Measurements from ENCODE around the gene DMD. TPM values are rescaled to one million over a fixed set of nuclear protein-coding genes. Genes with fewer than 3 reads are reported as not detected.

Gene DMD
- total RNA-seq, 1 donor from 2014 or later, result 32.2 TPM

DNA sequence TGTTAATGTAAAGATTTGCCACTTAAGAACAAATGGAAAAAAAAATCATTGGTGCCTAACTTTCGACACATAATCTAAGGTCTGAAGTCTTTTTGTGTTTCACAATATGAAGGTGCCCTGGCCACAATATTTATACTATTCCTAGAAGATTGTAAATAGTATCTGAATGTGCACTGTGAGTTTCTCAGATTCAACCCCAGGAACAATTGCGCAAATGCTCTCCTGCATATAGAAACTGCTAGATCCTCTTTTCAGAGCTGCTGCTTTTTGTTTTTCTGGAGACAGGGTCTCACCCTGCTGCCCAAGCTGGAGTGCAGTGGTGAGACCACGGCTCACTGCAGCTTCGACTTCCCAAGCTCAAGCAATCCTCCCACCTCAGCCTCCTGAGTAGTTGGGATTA is 1659.4 kb downstream of the DMD start:
- ATAC-seq (no peak), DNase-seq (ENCODE audit: low spot score) (no peak)

DNA sequence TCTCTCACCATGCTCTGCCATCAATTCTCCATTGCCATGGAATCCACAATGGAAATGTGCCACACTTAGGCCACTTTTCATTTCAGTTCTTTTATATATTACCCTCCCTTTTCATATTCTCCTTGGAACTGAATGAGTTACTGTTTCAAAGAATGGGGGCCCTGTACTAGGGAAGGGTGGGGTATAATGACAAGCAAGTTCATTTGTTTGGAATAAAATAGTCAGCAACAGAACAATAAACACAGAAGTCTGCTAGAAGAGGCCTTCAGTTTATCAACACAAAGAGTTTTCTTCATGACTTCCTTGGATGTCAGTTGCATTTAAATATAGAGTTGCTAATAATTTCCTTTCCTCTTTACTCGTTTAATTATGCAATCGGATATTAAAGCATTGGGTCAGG is 1661.2 kb downstream of the DMD start:
- no peak for ATAC-seq

DNA sequence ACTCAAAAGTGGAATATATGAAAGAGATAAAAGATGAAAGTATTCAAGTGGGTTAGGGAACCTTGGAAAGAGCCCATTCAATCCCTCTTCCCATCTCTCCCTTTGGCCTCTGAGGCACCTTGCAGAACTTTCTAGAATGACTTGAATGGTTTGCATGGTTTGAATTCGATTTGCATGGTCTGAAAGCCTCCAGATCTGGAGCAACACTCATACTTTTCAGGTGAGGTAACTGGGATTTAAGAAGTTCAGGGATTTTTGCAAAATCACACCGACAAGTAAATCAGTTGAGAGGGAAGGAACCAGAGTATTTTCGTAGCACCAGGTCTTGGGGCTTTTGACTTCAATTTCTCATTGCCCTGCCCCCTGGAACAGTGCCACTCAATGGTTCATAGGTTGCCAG is 1663.5 kb downstream of the DMD start:
- ATAC-seq (no peak), DNase-seq (ENCODE audit: low spot score) (peak; percentile 38)

More for the DNA sequence above, 1661.2 kb downstream of the DMD start:
- no peak for DNase-seq (ENCODE audit: low spot score)

DNA sequence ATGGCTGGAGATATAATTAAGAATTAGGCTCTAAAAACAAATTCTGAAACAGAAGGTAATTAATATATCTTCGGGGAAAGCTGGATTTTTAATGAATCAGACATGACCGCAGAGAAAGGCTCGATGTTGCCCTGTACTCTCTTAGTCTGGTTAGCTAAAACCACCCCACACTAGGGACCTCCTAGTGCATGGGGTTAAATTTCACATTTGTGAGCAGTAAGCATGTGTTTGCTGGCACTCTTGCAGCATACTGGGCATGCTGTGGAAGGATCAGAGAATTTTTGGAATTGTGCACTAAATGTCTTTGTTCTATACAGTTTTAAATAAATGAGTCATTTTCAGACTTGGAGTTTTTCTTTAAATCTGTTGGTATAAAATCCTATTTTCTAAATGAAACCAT is 1663.9 kb downstream of the DMD start:
- no peak for ATAC-seq
- DNase-seq (ENCODE audit: low spot score), result no peak

DNA sequence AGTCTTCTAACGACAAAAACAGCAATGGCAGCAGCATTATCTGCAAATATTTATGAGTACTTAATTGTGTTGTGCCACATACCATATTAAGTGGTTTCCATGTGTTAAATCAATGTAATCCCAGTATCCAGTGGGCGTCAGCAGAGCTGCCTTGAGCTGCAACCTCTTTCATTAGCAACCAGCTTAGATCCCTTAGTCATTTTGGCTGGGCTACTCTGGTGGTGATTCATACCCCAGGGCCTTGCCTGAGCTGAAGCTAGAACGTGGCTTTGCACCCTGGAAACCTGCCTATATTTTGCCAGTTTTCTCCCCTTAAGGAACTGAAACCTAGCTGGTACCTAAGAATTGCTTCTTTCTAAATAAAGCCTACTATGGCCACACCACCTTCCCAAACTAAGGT is 1665.2 kb downstream of the DMD start:
- DNase-seq (ENCODE audit: low spot score), result no peak
- ATAC-seq, result no peak

DNA sequence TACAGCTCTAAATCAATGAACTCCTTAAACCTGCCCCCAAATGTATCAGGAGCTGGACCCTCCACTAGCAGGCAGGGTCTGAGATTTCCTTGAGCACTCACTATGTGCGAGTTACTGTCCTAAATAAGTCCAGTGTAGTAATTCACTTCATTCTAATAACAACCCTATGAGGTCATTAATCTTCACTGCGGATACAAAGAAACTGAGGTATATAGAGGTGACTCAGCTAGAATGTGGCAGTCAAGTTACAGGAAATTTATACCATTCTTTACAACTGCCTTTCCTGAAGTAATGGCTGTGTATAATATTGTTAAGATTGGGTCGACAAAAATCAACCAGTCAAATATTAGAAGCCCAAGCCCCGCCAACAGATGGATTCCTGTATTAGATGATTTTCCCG is 1665.6 kb downstream of the DMD start:
- ATAC-seq (no peak), DNase-seq (ENCODE audit: low spot score) (no peak)

DNA sequence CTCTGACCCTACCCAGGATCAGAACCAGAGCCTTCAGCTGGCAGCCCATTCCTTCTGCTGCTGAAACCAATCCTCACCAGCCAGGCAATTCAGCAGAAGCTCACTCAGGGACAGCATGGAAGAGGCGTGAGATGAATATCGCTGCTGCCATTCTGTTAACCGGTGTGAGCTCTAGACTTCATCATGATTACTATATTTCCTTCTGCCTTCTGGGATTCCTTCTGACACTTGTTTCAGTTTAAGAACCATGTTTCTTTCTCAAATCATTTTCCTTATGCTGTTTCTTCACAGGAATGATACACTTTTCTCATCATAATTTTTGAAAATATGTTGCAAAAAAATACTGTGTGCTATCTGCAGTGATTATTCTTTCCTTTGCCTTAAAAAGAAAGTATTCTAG is 1666.2 kb downstream of the DMD start:
- no peak for DNase-seq (ENCODE audit: low spot score)
- no peak for ATAC-seq

DNA sequence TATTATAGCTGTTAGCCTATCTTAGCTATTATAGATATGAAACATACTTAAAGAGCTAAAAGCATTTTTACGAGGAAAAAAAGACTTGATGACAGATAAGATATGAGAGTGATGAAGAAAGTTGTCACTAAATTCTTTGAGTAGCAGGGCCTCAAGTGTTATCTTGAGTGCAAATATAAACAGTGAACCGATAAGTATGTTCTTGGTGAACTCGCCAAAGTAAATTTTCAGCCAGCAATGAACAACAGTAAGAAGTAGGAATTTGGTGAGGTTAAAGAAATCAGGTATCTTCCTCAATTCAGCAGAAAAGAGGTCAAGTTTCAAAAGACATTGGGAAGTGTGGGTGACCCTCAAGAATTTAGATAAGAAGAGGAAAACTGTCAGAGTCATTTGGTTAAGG is 1667.7 kb downstream of the DMD start:
- ATAC-seq, result no peak
- DNase-seq (ENCODE audit: low spot score), result no peak

DNA sequence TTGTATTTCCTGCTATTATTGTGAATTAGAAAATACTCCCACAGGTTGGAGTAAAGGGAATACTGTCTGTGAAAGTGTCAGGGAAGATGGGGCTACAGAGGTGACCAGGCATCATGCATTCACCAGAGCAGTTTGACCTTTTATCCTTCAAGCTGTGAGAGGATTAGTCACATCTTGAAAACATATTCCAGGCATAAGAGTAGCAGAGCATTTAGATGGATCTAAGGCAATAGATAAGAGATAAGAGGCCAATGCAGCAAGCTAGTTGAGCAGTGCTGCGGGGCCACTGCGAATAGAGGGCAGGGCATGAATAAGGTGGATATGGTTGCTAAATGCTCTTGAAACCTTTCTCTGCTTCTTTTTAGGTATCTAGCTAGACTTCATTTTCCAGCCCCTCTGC is 1668.8 kb downstream of the DMD start:
- no peak for DNase-seq (ENCODE audit: low spot score)
- ATAC-seq, result no peak

DNA sequence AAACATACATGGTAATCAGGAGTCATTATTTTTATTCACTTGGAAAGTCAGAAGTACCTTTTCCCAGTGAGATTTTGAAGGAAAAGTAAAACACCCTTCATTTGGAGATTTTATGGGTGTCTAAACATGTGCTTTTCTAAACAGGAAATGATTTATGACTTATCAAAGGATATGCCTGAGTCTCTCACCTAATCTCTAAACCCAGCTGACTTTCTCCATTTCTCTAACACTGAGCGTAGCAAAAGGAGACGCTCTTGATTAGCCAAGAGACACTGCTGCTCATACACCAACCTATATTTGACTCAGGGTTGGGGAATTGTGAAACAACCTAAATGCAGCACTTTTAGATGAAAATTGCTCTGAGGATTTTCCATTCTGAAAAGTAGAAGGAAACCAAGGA is 1671.0 kb downstream of the DMD start:
- ATAC-seq (no peak), DNase-seq (ENCODE audit: low spot score) (no peak)

DNA sequence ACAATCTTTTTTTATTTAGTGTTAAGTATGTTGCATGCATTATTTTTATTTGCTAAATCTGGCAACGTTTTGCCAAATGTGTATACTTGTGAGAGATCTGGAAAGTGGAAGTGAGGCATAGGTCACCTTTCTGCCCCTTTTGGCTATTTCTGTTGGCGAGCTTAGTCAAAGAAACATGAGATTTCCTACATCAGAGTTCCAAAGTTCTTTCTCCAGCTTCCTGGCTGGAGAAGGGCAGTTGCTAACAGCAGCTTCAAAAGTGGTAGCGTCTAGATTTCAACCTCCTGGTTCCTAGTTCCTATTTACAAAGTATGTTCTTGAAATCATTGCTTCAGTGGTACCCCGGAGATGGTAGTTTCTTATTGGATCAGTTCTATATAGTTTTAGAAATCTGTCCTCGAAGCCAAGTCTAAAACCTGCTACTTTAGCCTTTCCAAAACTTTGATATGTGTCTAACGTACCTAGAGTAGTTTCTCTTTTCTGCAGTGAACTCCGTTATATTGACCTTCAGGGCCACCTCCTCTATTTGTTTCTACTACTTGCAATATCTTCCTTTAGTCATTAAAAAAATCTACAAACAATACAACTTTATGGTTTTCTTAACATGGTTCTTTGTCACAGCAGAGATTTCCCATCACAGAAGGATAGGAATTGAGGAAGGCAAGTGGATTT is 1683.8 kb downstream of the DMD start:
- ATAC-seq (peak; percentile 96), DNase-seq (ENCODE audit: low spot score) (peak; percentile 42)

DNA sequence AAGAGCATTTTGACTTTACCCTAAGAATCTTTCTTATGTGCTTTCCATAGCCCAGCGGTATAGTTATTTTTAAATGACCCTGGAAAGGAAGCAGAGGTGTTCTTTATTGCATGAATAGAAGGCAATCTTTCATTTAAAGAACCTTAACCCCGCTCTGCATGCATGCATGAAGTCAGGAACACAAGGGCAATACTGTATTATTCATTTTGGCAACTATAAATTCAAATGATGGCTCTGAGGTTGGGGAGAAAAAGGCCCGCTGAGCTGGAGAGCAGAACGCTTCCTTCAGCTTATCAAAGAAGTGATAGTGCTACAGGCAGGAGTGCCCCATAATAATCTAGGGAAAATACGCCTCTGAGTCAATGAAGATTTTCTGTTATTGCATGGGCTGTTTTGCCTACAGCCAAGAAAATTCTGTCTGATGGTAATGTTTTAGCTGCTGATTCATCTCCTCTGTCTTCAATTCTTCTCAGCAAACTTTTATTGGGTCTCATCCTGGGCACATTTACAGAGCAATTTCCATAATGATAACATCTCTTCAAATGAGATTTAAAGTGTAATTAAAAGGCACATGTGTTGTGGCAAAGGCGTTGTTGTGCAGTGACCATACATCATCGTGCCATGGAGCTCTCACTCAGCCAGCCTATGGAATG is 1687.3 kb downstream of the DMD start:
- ATAC-seq (no peak), DNase-seq (ENCODE audit: low spot score) (no peak)

DNA sequence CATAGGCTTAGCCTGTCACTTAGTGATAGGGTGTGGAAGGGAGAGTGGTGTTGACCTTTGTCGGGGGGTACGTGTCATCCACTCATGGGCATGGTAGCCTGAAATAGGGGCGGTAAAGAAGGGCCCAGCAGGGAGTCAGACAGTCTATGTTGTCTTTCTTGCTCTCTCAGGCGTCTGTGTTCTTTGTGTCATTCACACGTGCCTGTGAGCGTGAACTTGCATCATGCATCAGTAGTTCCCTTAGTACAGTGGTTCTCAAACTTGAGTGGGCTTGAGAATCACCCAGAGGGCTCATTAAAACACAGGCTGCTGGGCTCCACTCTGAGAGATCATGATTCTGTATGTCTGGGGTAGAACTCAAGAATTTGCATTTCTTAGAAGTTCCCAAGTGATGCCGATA is 1688.6 kb downstream of the DMD start:
- DNase-seq (ENCODE audit: low spot score), result no peak
- no peak for ATAC-seq

DNA sequence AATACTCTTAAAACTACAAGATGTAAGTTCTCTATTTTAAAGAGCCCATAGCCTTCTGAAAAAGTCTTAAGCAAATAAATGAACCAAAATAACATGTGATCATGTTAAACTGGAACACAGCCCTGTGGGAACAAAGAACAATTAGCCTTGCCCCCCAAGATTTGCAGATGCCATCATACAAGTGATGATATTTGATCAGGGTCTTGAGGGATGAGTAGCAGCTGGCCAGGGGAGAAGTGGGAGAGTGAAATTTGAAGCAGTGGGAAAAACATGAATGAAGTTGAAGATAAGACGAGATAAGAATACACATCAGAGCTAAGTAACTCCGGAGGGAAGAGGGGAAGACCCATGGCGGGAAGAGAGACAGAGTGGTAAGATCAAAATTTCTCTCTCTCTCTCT is 1689.4 kb downstream of the DMD start:
- ATAC-seq, result no peak
- no peak for DNase-seq (ENCODE audit: low spot score)

DNA sequence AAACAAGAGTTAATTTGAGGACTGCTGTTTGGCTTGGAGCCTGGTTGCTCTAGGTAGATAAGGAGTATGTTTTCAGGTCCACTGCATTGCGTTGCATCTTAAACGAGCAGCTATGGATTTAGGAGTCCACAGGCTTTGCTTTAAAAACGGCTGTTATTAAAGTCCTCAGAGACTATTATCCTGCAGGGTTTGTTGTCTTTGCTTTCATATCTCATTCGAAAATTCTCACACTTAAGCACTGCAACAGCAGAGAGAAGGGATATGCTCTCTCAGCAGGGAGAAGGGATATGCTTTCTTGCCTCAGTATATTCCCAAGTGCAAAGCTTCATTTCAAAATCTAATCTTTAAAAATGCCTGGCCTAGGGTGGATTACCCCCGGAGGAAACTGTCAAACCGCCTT is 1694.8 kb downstream of the DMD start:
- DNase-seq (ENCODE audit: low spot score) (no peak), ATAC-seq (no peak)

DNA sequence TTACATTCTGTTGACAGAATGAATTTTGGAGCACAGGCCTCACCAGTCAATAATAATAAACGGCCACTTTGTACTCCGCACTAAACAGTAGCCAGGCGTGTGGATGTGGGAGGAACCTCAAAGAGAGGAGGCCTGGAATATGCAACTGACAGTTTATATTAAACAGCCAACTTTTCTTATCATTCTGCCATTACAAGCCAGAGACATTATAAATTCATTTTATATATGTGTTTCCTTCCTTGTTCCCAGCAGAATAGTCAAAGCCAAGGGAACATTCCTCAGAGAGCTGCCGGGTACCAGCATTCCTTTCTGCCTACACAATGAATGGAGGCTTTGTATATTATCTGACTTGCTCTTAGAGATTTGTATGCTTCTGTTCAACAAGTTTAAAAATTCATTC is 1703.0 kb downstream of the DMD start:
- ATAC-seq (no peak), DNase-seq (ENCODE audit: low spot score) (no peak)

DNA sequence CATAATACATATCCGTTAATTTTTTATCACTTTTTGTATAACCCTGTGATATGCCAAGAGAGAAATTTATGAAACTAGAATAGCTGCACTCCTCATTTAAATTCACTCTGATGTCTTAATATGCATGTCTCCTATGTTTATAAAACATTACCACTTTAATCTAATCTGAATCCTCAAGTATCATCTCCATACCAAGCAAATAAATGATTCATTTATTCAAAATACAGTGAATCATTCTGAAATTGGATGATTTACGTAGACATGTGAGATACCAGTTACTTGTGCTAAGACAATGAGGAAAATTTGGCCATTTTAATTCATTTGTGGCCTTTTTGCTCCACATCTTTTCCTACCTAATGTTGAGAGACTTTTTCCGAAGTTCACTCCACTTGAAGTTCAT is 1704.4 kb downstream of the DMD start:
- DNase-seq (ENCODE audit: low spot score) (no peak), ATAC-seq (no peak)

DNA sequence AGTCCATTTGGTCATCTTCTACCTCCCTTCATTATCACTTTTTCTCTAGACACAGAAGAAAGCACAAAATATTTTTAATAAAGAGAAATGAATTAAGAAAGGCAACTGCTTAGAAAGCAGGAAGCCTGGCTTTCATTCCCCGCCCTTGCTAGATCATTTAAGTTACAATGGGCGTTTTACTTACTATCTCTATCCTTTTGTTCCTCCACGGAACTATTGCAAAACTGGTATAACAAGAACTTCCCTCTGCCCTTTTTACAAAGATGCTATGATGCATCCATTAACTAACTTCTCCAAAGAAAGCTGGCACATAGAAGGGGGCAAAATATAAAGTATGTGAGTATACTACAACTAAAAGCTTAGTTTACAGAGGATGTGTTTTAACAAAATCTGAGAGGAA is 1705.0 kb downstream of the DMD start:
- DNase-seq (ENCODE audit: low spot score) (no peak), ATAC-seq (no peak)

DNA sequence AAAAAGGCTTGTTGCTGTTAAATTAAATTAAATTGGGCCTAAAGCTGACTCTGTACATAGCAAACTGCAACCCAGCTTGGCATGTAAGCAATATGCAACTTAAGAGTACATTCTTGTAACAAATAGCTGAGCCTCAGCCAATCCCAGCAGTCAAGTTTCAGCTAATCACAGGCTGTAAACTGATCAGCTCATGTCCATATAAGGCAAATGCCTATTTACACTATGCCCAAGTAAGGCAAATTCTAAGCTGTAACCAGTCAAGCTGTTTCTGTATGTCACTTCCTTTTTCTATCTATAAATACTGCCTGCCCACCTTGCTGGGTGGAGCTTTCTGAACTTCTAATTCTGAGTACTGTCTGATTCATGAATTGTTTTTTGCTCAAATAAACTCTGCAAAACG is 1710.4 kb downstream of the DMD start:
- no peak for DNase-seq (ENCODE audit: low spot score)
- ATAC-seq, result no peak

DNA sequence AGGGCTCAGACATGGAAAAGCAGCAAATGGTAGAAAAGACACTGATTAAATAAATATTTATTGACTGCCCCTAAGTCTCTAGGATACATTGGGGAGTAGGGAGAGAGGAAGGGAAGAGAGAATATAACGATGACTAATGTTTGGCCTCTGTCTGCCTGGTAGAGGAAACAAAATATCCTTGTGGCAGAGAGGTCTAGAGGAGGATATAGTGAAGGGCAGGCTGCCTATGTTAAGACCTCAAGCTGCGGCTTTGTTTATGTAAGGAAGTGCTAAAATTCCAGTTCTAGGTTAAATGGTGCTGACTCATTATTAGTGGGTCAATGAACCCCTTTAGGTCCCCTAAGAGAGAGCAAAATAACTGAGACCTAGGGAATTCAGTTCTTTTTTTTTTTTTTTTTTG is 1712.2 kb downstream of the DMD start:
- DNase-seq (ENCODE audit: low spot score), result no peak
- no peak for ATAC-seq

DNA sequence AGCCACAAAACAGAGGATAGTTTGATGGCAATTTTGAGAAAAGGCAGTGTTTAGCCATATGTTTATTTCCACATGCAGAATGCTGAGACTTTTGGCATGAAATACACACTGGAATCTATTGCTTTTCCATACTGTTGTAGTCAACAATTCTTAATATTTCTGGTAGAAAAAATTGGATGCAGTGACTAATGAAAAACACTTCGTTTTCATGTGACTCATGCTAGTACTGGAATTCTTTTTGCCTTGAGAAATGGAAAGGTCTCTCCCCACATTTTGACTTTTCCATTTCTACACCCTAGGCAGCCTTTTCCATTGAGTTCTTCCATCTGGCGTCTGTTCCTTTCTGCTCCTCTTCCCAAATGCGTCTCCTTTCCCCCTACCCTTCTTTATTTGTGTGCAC is 1714.3 kb downstream of the DMD start:
- no peak for ATAC-seq
- no peak for DNase-seq (ENCODE audit: low spot score)

DNA sequence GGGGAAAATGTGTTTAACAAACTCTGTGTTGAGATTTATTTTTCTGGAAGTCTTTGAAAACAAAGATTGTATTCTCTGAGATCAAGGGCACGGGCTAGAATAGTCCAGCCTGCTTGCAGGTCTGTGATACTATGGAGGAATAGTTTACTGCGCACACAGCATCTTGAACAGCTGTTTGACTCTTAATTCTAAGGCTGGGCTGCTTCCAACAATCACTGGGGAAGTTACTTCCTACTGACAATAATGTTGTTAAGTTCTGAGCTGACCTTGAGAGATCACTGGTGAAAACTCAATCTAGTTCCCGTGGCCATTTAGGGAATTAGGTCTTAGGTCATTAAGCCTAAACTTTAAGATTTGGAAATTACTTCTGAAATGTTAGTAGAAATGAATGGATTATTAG is 1723.4 kb downstream of the DMD start:
- DNase-seq (ENCODE audit: low spot score) (no peak), ATAC-seq (no peak)

DNA sequence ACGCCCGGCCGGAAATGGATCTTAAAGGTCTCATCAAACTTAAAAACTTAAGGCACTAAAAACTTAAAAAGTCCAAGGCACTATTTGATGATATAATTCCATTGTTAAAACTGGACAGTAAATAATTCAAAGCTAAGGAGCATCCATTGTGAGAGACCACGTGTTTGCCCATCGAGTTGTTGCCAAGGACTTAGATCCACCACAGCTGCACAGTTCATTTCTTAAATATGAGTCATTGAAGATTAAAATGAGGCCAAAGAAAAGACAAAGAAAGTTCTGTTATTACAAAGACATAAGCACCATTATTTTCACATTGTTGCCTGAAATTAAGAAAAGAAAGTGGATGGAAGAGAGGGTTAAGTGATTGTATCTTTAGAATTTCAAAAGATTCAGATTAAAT is 1728.0 kb downstream of the DMD start:
- DNase-seq (ENCODE audit: low spot score), result no peak
- no peak for ATAC-seq

Measured in left lobe of liver (tissue), 2 donors.